ENCODE measurements around the gene DNASE1L3. TPM values are rescaled to one million over a fixed set of nuclear protein-coding genes. Genes with fewer than 3 reads are reported as not detected.

DNASE1L3 gene
- total and polyA plus RNA-seq, 2 donors (not counting 3 experiments of a cell fraction or from before 2014, with no cell fraction given): 0.95 to 1.3 TPM

- no peak overlapping the region for H3K4me3 ChIP-seq (replicated peaks in 1 of 3; ENCODE audit: insufficient read depth in 1 of 3, low read depth in 1 of 3, low read length in 3 of 3)
- dilution Hi-C loops (cut with MboI; ENCODE audit: extremely low pct_ligation_motif_present, low sequenced_read_pairs): no loop called here
- intact Hi-C loops (cut with micrococcal nuclease): no loop called here
These were observed 30.7 kb upstream of the DNASE1L3 start for GRCh38 chr3:58241306-58242044.

More at GRCh38 chr3:58241306-58242044, 30.7 kb upstream of the DNASE1L3 start:
- Histone ChIP-seq H3K27me3 (ENCODE audit: control insufficient read depth in 2 of 2, insufficient read depth in 2 of 2, low read length in 2 of 2) (no peaks in the 10 kb centered on the region), H3K4me1 (ENCODE audit: control insufficient read depth, extremely low read depth, insufficient read depth, low read length) (peaks cover 6% of the 10 kb centered on the region), H3K79me2 (ENCODE audit: control insufficient read depth, insufficient read depth, low read length) (no peaks in the 10 kb centered on the region), H3K27ac (ENCODE audit: insufficient read depth, low read depth, low read length) (no peak overlapping the region), H2AFZ (ENCODE audit: low read depth, low read length) (no peak overlapping the region), H4K20me1 (replicated peaks; ENCODE audit: control insufficient read depth, extremely low read depth, insufficient read depth, low read length) (no peaks in the 10 kb centered on the region), H3K36me3 (ENCODE audit: control insufficient read depth in 2 of 2, extremely low read depth in 1 of 2, insufficient read depth in 2 of 2, low read length in 2 of 2) (no peaks in the 10 kb centered on the region), H3K4me2 (ENCODE audit: insufficient read depth, low read length) (no peak overlapping the region), H3K9me3 (replicated peaks; ENCODE audit: control insufficient read depth, insufficient read depth, low read length) (no peaks in the 10 kb centered on the region), H3K9ac (replicated peaks; ENCODE audit: extremely low read depth, insufficient read depth, low read length) (no peak overlapping the region), H3K9me1 (replicated peaks; ENCODE audit: control insufficient read depth, extremely low read depth, insufficient read depth, low read length) (no peaks in the 10 kb centered on the region)
- POLR2A ChIA-PET: no interaction called here
- no peak for FAIRE-seq
- BruUV-seq (replicated peaks): no TSS peak
- DNase-seq (ENCODE audit: low read depth, low spot score): no peak
- CTCF ChIA-PET: interaction anchor here (1.1 to 1.5 kb wide), 4 partner anchors 23 to 64 kb away, joined by 3 to 4 read pairs (median 4); partner anchors contain the start of genes HTD2 and RPP14
- TF ChIP-seq, protein P1, sequence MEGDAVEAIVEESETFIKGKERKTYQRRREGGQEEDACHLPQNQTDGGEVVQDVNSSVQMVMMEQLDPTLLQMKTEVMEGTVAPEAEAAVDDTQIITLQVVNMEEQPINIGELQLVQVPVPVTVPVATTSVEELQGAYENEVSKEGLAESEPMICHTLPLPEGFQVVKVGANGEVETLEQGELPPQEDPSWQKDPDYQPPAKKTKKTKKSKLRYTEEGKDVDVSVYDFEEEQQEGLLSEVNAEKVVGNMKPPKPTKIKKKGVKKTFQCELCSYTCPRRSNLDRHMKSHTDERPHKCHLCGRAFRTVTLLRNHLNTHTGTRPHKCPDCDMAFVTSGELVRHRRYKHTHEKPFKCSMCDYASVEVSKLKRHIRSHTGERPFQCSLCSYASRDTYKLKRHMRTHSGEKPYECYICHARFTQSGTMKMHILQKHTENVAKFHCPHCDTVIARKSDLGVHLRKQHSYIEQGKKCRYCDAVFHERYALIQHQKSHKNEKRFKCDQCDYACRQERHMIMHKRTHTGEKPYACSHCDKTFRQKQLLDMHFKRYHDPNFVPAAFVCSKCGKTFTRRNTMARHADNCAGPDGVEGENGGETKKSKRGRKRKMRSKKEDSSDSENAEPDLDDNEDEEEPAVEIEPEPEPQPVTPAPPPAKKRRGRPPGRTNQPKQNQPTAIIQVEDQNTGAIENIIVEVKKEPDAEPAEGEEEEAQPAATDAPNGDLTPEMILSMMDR (IDR thresholded peaks at IDR 0.05; ENCODE audit: extremely low read depth in 1 of 2, insufficient read depth in 1 of 2, low read depth in 1 of 2, low read length in 2 of 2): no peak
- TF ChIP-seq FOS (IDR thresholded peaks at IDR 0.05; ENCODE audit: borderline replicate concordance, insufficient read depth, low read length) (no peak), GATA2 (IDR thresholded peaks at IDR 0.05; ENCODE audit: insufficient read depth, insufficient read length, low read depth, low read length) (no peak), POLR2AphosphoS5 (IDR thresholded peaks at IDR 0.05; ENCODE audit: insufficient read depth, low read depth, low read length) (no peak), EZH2 (IDR thresholded peaks at IDR 0.05; ENCODE audit: borderline replicate concordance, low read depth, low read length, severe bottlenecking) (no peak)

Measured in endothelial cell of umbilical vein (primary cell).